Muscle of leg (tissue), 11 donors: Measurements from ENCODE around the gene TICAM2. TPM values are rescaled to one million over a fixed set of nuclear protein-coding genes. Genes with fewer than 3 reads are reported as not detected.

ENCODE experiments used
- DNase-seq: peaks from one replicate; pipeline ENCODE4 v3.0.0; 2013
- H3K27ac ChIP-seq: one replicate; pipeline ENCODE4 v1.5.1; 2013; ENCODE audit warnings: mild to moderate bottlenecking, low read length, control low read depth
- H3K27me3 ChIP-seq: one replicate; pipeline ENCODE4 v1.6.1; 2013; ENCODE audit warnings: low read length; ENCODE audit not compliant: control insufficient read depth, insufficient read depth
- H3K36me3 ChIP-seq: one replicate; pipeline ENCODE4 v1.6.1; 2013; ENCODE audit warnings: low read length; ENCODE audit not compliant: control insufficient read depth, insufficient read depth
- H3K4me1 ChIP-seq: one replicate; pipeline ENCODE4 v1.6.1; 2013; ENCODE audit warnings: low read length; ENCODE audit not compliant: control insufficient read depth, insufficient read depth
- H3K4me3 ChIP-seq: one replicate; pipeline ENCODE4 v1.5.1; 2013; ENCODE audit warnings: low read length, control low read depth
- H3K9me3 ChIP-seq: replicated peaks from 2 replicates; pipeline ENCODE4 v1.6.1; 2013; ENCODE audit warnings: low read depth, low read length; ENCODE audit not compliant: control insufficient read depth
- WGBS: methylation state at CpG from one replicate; pipeline ENCODE4 v1.1.5; 2013; ENCODE audit warnings: missing lambda C conversion rate; ENCODE audit not compliant: insufficient coverage; 5-methylcytosine and 5-hydroxymethylcytosine counted together
- polyA plus RNA-seq, 8 donors: library from polyadenylated mRNA; unstranded; fragments of 120-200 nt; gene quantifications; one replicate each; pipeline versions ENCODE4 v1.2.1 to v1.2.3, GENCODE V29; 2013; ENCODE audit warnings: inconsistent platforms in 1 of 8, low replicate concordance in 1 of 8; ENCODE audit not compliant: insufficient read length in 8 of 8, insufficient read depth in 1 of 8
- total RNA-seq: library from RNA; stranded (reverse); fragments of 120-200 nt; gene quantifications from one replicate; pipeline ENCODE4 v1.2.4, GENCODE V29; 2013

The TICAM2 gene
- total and polyA plus RNA-seq, 9 donors: 3.3 to 7.9 (median 6.4) TPM

GRCh38 chr5:115588640-115589039 lies 13.6 kb downstream of the TICAM2 start:
- Histone ChIP-seq H3K4me1 (peaks cover 2% of the 10 kb centered on the region), H3K27ac (no peak overlapping the region), H3K4me3 (no peak overlapping the region), H3K27me3 (no peaks in the 10 kb centered on the region), H3K9me3 (no peaks in the 10 kb centered on the region), H3K36me3 (no peaks in the 10 kb centered on the region)
- 81% methylated on average over 3 of the region's 4 CpGs for WGBS
- no peak for DNase-seq

- Histone ChIP-seq H3K36me3 (no peaks in the 10 kb centered on the region), H3K9me3 (no peaks in the 10 kb centered on the region), H3K4me1 (peaks cover 2% of the 10 kb centered on the region), H3K27ac (no peak overlapping the region), H3K27me3 (no peaks in the 10 kb centered on the region), H3K4me3 (no peak overlapping the region)
- DNase-seq: no peak
- WGBS: 43% methylated on average over 1 of the region's 6 CpGs
Measured at GRCh38 chr5:115586525-115587146, 15.6 kb downstream of the TICAM2 start.

GRCh38 chr5:115585265-115585664 lies 17.0 kb downstream of the TICAM2 start:
- no peak overlapping the region for H3K27ac ChIP-seq
- peaks cover 5% of the 10 kb centered on the region for H3K36me3 ChIP-seq
- H3K27me3 ChIP-seq: no peaks in the 10 kb centered on the region
- H3K4me3 ChIP-seq: no peak overlapping the region
- H3K9me3 ChIP-seq: no peaks in the 10 kb centered on the region
- H3K4me1 ChIP-seq: peaks cover 2% of the 10 kb centered on the region
- no peak for DNase-seq
- 100% methylated on average over 1 of the region's 1 CpG for WGBS

GRCh38 chr5:115584501-115584900 lies 17.8 kb downstream of the TICAM2 start:
- Histone ChIP-seq H3K36me3 (peaks cover 5% of the 10 kb centered on the region), H3K9me3 (no peaks in the 10 kb centered on the region), H3K4me3 (no peak overlapping the region), H3K27me3 (no peaks in the 10 kb centered on the region), H3K4me1 (peaks cover 2% of the 10 kb centered on the region), H3K27ac (no peak overlapping the region)
- DNase-seq: no peak
- no CpG with 5 or more reads among the region's 1 CpG for WGBS

- Histone ChIP-seq H3K27me3 (no peaks in the 10 kb centered on the region), H3K4me3 (no peak overlapping the region), H3K9me3 (no peaks in the 10 kb centered on the region), H3K4me1 (peaks cover 2% of the 10 kb centered on the region), H3K27ac (no peak overlapping the region), H3K36me3 (peaks cover 5% of the 10 kb centered on the region)
- DNase-seq: no peak
- 20% methylated on average over 1 of the region's 3 CpGs for WGBS
Measured at GRCh38 chr5:115583474-115583873, 18.8 kb downstream of the TICAM2 start.

- H3K27ac ChIP-seq: no peak overlapping the region
- H3K9me3 ChIP-seq: no peaks in the 10 kb centered on the region
- H3K4me3 ChIP-seq: no peak overlapping the region
- H3K27me3 ChIP-seq: no peaks in the 10 kb centered on the region
- H3K4me1 ChIP-seq: no peaks in the 10 kb centered on the region
- no peak for DNase-seq
- peaks cover 5% of the 10 kb centered on the region for H3K36me3 ChIP-seq
- WGBS: no CpG with 5 or more reads among the region's 2 CpGs
Measured at GRCh38 chr5:115580941-115581340, 21.3 kb downstream of the TICAM2 start.

GRCh38 chr5:115579747-115580173 lies 22.5 kb downstream of the TICAM2 start:
- no peaks in the 10 kb centered on the region for H3K4me1 ChIP-seq
- no peak overlapping the region for H3K4me3 ChIP-seq
- H3K27me3 ChIP-seq: no peaks in the 10 kb centered on the region
- WGBS: no CpG with 5 or more reads among the region's 6 CpGs
- no peak overlapping the region for H3K27ac ChIP-seq
- H3K9me3 ChIP-seq: no peaks in the 10 kb centered on the region
- H3K36me3 ChIP-seq: peaks cover 5% of the 10 kb centered on the region
- no peak for DNase-seq

- H3K36me3 ChIP-seq: peaks cover 5% of the 10 kb centered on the region
- no peaks in the 10 kb centered on the region for H3K4me1 ChIP-seq
- H3K9me3 ChIP-seq: no peaks in the 10 kb centered on the region
- H3K27ac ChIP-seq: no peak overlapping the region
- WGBS: no CpG with 5 or more reads among the region's 3 CpGs
- H3K4me3 ChIP-seq: no peak overlapping the region
- no peaks in the 10 kb centered on the region for H3K27me3 ChIP-seq
- no peak for DNase-seq
Measured at GRCh38 chr5:115579216-115579615, 23.1 kb downstream of the TICAM2 start.

GRCh38 chr5:115578657-115579056 lies 23.6 kb downstream of the TICAM2 start:
- H3K4me1 ChIP-seq: no peaks in the 10 kb centered on the region
- no peak for DNase-seq
- no peak overlapping the region for H3K27ac ChIP-seq
- no peaks in the 10 kb centered on the region for H3K27me3 ChIP-seq
- H3K36me3 ChIP-seq: peaks cover 5% of the 10 kb centered on the region
- no peak overlapping the region for H3K4me3 ChIP-seq
- WGBS: no CpG with 5 or more reads among the region's 3 CpGs
- H3K9me3 ChIP-seq: no peaks in the 10 kb centered on the region

- Histone ChIP-seq H3K27me3 (no peaks in the 10 kb centered on the region), H3K4me3 (no peak overlapping the region), H3K36me3 (peaks cover 5% of the 10 kb centered on the region), H3K9me3 (no peaks in the 10 kb centered on the region), H3K4me1 (no peaks in the 10 kb centered on the region), H3K27ac (no peak overlapping the region)
- DNase-seq: no peak
- no CpG with 5 or more reads among the region's 6 CpGs for WGBS
Measured at GRCh38 chr5:115577741-115578140, 24.5 kb downstream of the TICAM2 start.

- H3K9me3 ChIP-seq: no peaks in the 10 kb centered on the region
- H3K27me3 ChIP-seq: no peaks in the 10 kb centered on the region
- H3K4me1 ChIP-seq: no peaks in the 10 kb centered on the region
- H3K36me3 ChIP-seq: peaks cover 5% of the 10 kb centered on the region
- no peak for DNase-seq
- no CpG with 5 or more reads among the region's 2 CpGs for WGBS
- H3K4me3 ChIP-seq: no peak overlapping the region
- no peak overlapping the region for H3K27ac ChIP-seq
Measured at GRCh38 chr5:115577329-115577728, 24.9 kb downstream of the TICAM2 start.
